ENCODE data around the gene CAMTA1. TPM values are rescaled to one million over a fixed set of nuclear protein-coding genes. Genes with fewer than 3 reads are reported as not detected.

Gene CAMTA1
- total and polyA plus RNA-seq, 8 donors = 13.0 to 54.2 (median 23.6) TPM

GRCh38 chr1:7292714-7293419, 507.6 kb downstream of the CAMTA1 start:
- no peaks in the 10 kb centered on the region for H3K4me1 ChIP-seq
- no peak overlapping the region for H3K4me3 ChIP-seq
- no peak for FAIRE-seq
- 63 to 64% methylated on average over 17 of the region's 17 CpGs for WGBS, 2 donors
- H3K9me3 ChIP-seq = no peaks in the 10 kb centered on the region
- DNase-seq = no peak
- H3K36me3 ChIP-seq = no peaks in the 10 kb centered on the region
- H3K27me3 ChIP-seq = no peaks in the 10 kb centered on the region
- TF ChIP-seq, protein P1, sequence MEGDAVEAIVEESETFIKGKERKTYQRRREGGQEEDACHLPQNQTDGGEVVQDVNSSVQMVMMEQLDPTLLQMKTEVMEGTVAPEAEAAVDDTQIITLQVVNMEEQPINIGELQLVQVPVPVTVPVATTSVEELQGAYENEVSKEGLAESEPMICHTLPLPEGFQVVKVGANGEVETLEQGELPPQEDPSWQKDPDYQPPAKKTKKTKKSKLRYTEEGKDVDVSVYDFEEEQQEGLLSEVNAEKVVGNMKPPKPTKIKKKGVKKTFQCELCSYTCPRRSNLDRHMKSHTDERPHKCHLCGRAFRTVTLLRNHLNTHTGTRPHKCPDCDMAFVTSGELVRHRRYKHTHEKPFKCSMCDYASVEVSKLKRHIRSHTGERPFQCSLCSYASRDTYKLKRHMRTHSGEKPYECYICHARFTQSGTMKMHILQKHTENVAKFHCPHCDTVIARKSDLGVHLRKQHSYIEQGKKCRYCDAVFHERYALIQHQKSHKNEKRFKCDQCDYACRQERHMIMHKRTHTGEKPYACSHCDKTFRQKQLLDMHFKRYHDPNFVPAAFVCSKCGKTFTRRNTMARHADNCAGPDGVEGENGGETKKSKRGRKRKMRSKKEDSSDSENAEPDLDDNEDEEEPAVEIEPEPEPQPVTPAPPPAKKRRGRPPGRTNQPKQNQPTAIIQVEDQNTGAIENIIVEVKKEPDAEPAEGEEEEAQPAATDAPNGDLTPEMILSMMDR (IDR thresholded peaks at IDR 0.05) = no peak
- no peak overlapping the region for H3K27ac ChIP-seq
- ATAC-seq = no peak
- intact Hi-C loops (cut with DNase I) = no loop called here

- ATAC-seq = no peak
- Histone ChIP-seq H3K36me3 (no peaks in the 10 kb centered on the region), H3K27ac (no peak overlapping the region), H3K4me3 (no peak overlapping the region), H3K27me3 (no peaks in the 10 kb centered on the region), H3K4me1 (no peaks in the 10 kb centered on the region), H3K9me3 (no peaks in the 10 kb centered on the region)
- no peak for FAIRE-seq
- TF ChIP-seq, protein P1 (IDR thresholded peaks at IDR 0.05) = no peak
- intact Hi-C loops (cut with DNase I) = no loop called here
- WGBS, 2 donors = 61 to 65% methylated on average over 16 of the region's 16 CpGs
- DNase-seq = no peak
Observed at GRCh38 chr1:7293702-7294629, 508.7 kb downstream of the CAMTA1 start.

DNA sequence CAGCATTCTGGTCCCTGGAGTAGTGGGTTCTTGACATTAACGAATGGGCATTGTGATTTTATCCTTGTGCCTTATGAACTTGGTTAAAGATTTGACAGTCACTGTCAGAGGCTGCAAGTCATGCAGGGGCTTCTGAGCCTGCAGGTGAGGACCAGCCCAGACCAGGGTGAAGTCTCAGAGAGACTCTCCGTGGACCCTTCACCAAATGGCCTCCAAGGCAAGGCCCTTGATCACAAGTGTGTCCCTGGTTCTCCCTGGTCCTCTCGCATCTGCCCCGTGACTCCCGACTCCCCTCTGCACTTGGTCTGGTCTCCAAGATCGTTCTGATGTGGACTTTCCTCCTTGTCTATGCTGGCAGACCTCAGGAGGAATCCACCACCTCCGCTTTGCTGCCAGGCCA, 509.4 kb downstream of the CAMTA1 start:
- Histone ChIP-seq H3K27ac (no peak overlapping the region), H3K36me3 (no peaks in the 10 kb centered on the region), H3K27me3 (no peaks in the 10 kb centered on the region), H3K4me1 (no peaks in the 10 kb centered on the region), H3K4me3 (no peak overlapping the region), H3K9me3 (no peaks in the 10 kb centered on the region)
- TF ChIP-seq, protein P1 (IDR thresholded peaks at IDR 0.05) = no peak
- WGBS, 2 donors = 75 to 76% methylated on average over 7 of the region's 7 CpGs
- intact Hi-C loops (cut with DNase I) = no loop called here
- no peak for DNase-seq
- no peak for ATAC-seq
- FAIRE-seq = no peak

DNA sequence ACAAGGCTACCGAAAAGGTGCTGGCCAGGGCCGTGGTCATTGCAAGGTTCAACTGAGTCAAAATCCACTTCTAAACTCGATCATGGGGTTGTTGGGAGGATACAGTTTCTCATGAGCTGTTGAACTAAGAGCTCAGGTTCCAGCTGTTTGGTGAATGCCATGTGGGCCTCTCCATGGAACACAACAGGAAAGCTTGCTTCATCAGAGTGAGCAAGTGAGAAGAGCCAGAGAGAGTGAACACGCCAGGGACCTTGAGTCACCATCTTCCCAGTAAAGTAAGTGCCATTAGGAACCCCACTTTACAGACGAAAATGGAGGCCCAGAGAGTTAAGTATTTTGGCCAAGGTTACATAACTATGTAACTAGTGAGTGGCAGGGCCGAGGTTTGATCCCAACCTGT, 510.7 kb downstream of the CAMTA1 start:
- no peak for DNase-seq
- no peaks in the 10 kb centered on the region for H3K4me1 ChIP-seq
- intact Hi-C loops (cut with DNase I) = no loop called here
- no peak overlapping the region for H3K27ac ChIP-seq
- no peaks in the 10 kb centered on the region for H3K9me3 ChIP-seq
- FAIRE-seq = no peak
- H3K4me3 ChIP-seq = no peak overlapping the region
- H3K36me3 ChIP-seq = no peaks in the 10 kb centered on the region
- no peaks in the 10 kb centered on the region for H3K27me3 ChIP-seq
- TF ChIP-seq, protein P1 (IDR thresholded peaks at IDR 0.05) = no peak
- ATAC-seq = no peak
- 72 to 75% methylated on average over 6 of the region's 6 CpGs for WGBS, 2 donors

- TF ChIP-seq, protein P1 (IDR thresholded peaks at IDR 0.05) = no peak
- Histone ChIP-seq H3K27me3 (no peaks in the 10 kb centered on the region), H3K27ac (no peak overlapping the region), H3K9me3 (no peaks in the 10 kb centered on the region), H3K4me3 (no peak overlapping the region), H3K36me3 (no peaks in the 10 kb centered on the region), H3K4me1 (no peaks in the 10 kb centered on the region)
- ATAC-seq = no peak
- DNase-seq = no peak
- no peak for FAIRE-seq
- intact Hi-C loops (cut with DNase I) = no loop called here
Observed at GRCh38 chr1:7296968-7297367, 511.7 kb downstream of the CAMTA1 start.
